ENCODE data around the gene ERN1. TPM values are rescaled to one million over a fixed set of nuclear protein-coding genes. Genes with fewer than 3 reads are reported as not detected.

ERN1 gene
- total RNA-seq, 1 experiment from 2014 or later, result 13.5 TPM

GRCh38 chr17:63995626-63996025 is 134.3 kb downstream of the ERN1 start:
- H3K4me2 ChIP-seq (ENCODE audit: low read length), result no peak overlapping the region

DNA sequence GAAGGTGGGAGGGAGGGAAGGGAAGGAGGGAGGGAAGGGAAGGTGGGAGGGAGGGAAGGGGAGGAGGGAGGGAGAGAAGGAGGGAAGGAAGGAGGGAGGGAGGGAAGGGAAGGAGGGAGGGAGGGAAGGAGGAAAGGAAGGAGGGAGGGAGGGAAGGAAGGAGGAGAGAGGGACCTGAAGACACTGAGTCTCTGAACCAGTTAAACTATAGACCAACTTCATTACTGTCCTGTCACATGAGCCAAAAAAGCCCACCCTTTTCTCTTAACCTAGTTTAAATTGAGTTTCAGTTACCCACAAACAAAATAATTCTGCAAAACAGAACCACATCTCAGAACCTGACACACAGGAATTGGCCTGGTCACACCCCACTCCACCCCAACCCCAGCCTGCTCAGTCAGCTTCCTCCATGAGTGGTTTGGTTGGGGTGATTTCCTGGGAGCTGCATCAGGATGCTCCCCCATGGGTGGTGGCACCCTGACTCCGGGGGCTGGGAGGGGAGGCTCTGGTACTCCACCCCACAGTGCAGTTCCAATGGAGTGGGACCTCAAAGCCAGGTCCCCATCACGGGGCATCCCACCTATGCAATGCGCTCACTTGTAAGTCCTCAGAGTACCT is 136.5 kb downstream of the ERN1 start:
- Histone ChIP-seq H3K79me2 (ENCODE audit: low read length) (no peaks in the 10 kb centered on the region), H3K9ac (ENCODE audit: low read length) (no peak overlapping the region), H3K9me3 (ENCODE audit: low read length) (no peaks in the 10 kb centered on the region), H3K4me3 (ENCODE audit: low read length) (no peak overlapping the region), H2AFZ (ENCODE audit: low read length) (no peak overlapping the region), H3K36me3 (ENCODE audit: low read depth, low read length) (no peaks in the 10 kb centered on the region), H3K4me1 (ENCODE audit: insufficient read depth, low read length) (no peaks in the 10 kb centered on the region), H3K9me2 (replicated peaks; ENCODE audit: low read length) (no peaks in the 10 kb centered on the region), H4K20me1 (ENCODE audit: low read length) (no peaks in the 10 kb centered on the region), H3K27ac (ENCODE audit: low read length) (no peak overlapping the region), H3F3A (ENCODE audit: low read length, unreplicated experiment) (no peaks in the 10 kb centered on the region), H3K27me3 (ENCODE audit: low read length) (peaks cover 21% of the 10 kb centered on the region), H3K4me2 (ENCODE audit: low read length) (no peak overlapping the region)
- ChIA-PET POLR2A (ENCODE audit: unreplicated experiment) (no interaction called here), CTCF (interaction anchor here (0.6 to 1.1 kb wide), 3 partner anchors 36 to 67 kb away, joined by 3 to 5 read pairs (median 3); no protein-coding TSS in a partner anchor)
- DNase-seq (no peak), ATAC-seq (no peak)
- no TSS peak for BruUV-seq (replicated peaks)
- intact Hi-C loops (cut with micrococcal nuclease), result no loop called here
- TF ChIP-seq EZH2phosphoT487 (IDR thresholded peaks at IDR 0.05; ENCODE audit: borderline replicate concordance, low read length) (no peak), EZH2 (IDR thresholded peaks at IDR 0.05; ENCODE audit: low read length, unreplicated experiment) (no peak), CTCF (conservative IDR thresholded peaks at IDR 0.05; ENCODE audit: low read depth, low read length) (0 out of 2 replicates have a peak, but pooled peaks have one; percentile 12)

More at GRCh38 chr17:63995626-63996025, 134.3 kb downstream of the ERN1 start:
- no peaks in the 10 kb centered on the region for H3K9me2 ChIP-seq (replicated peaks; ENCODE audit: low read length)
- intact Hi-C loops (cut with micrococcal nuclease), result no loop called here
- ChIA-PET CTCF (no interaction called here), POLR2A (ENCODE audit: unreplicated experiment) (no interaction called here)
- DNase-seq (no peak), ATAC-seq (no peak)
- H3K4me1 ChIP-seq (ENCODE audit: insufficient read depth, low read length), result no peaks in the 10 kb centered on the region
- H2AFZ ChIP-seq (ENCODE audit: low read length), result no peak overlapping the region
- H3K27me3 ChIP-seq (ENCODE audit: low read length), result peaks cover 21% of the 10 kb centered on the region
- H3K27ac ChIP-seq (ENCODE audit: low read length), result no peak overlapping the region
- no peaks in the 10 kb centered on the region for H3K36me3 ChIP-seq (ENCODE audit: low read depth, low read length)
- TF ChIP-seq EZH2phosphoT487 (IDR thresholded peaks at IDR 0.05; ENCODE audit: borderline replicate concordance, low read length) (no peak), EZH2 (IDR thresholded peaks at IDR 0.05; ENCODE audit: low read length, unreplicated experiment) (no peak), CTCF (conservative IDR thresholded peaks at IDR 0.05; ENCODE audit: low read depth, low read length) (no peak)
- H3K4me3 ChIP-seq (ENCODE audit: low read length), result no peak overlapping the region
- BruUV-seq (replicated peaks), result no TSS peak
- H3K9me3 ChIP-seq (ENCODE audit: low read length), result no peaks in the 10 kb centered on the region
- no peak overlapping the region for H3K9ac ChIP-seq (ENCODE audit: low read length)
- H3F3A ChIP-seq (ENCODE audit: low read length, unreplicated experiment), result no peaks in the 10 kb centered on the region
- no peaks in the 10 kb centered on the region for H3K79me2 ChIP-seq (ENCODE audit: low read length)
- H4K20me1 ChIP-seq (ENCODE audit: low read length), result no peaks in the 10 kb centered on the region

DNA sequence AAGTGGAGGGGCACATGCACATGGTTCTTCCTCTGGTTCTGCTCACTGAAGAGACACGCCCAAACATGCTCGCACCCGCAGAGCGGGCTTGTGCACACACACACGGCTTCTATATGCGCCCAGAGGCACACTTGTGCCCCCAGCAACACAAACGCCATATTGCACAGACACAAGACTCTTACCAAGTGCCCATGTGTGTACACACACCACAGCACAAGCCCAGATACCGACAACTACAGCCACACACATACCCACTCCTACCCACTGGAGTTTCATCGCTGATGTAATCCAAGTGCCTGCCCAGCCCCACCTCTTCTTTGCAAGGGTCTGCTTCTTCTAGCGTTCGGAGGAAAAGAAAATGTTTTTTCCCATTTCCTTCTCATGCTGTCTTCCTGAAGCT is 138.3 kb downstream of the ERN1 start:
- CTCF ChIA-PET, result no interaction called here
- H3K79me2 ChIP-seq (ENCODE audit: low read length), result no peaks in the 10 kb centered on the region
- no peak overlapping the region for H2AFZ ChIP-seq (ENCODE audit: low read length)
- no peak overlapping the region for H3K9ac ChIP-seq (ENCODE audit: low read length)
- H3K4me2 ChIP-seq (ENCODE audit: low read length), result no peak overlapping the region
- no peak overlapping the region for H3K4me3 ChIP-seq (ENCODE audit: low read length)
- no peaks in the 10 kb centered on the region for H3K9me3 ChIP-seq (ENCODE audit: low read length)
- H3K9me2 ChIP-seq (replicated peaks; ENCODE audit: low read length), result no peaks in the 10 kb centered on the region
- no peaks in the 10 kb centered on the region for H3K36me3 ChIP-seq (ENCODE audit: low read depth, low read length)
- H3K27ac ChIP-seq (ENCODE audit: low read length), result no peak overlapping the region
- DNase-seq (no peak), ATAC-seq (no peak)
- H3K4me1 ChIP-seq (ENCODE audit: insufficient read depth, low read length), result no peaks in the 10 kb centered on the region
- TF ChIP-seq CTCF (conservative IDR thresholded peaks at IDR 0.05; ENCODE audit: low read depth, low read length), result no peak
- TF ChIP-seq EZH2 (IDR thresholded peaks at IDR 0.05; ENCODE audit: low read length, unreplicated experiment), result no peak
- TF ChIP-seq EZH2phosphoT487 (IDR thresholded peaks at IDR 0.05; ENCODE audit: borderline replicate concordance, low read length), result no peak
- POLR2A ChIA-PET (ENCODE audit: unreplicated experiment), result no interaction called here
- no peaks in the 10 kb centered on the region for H4K20me1 ChIP-seq (ENCODE audit: low read length)
- peaks cover 21% of the 10 kb centered on the region for H3K27me3 ChIP-seq (ENCODE audit: low read length)
- no TSS peak for BruUV-seq (replicated peaks)
- H3F3A ChIP-seq (ENCODE audit: low read length, unreplicated experiment), result no peaks in the 10 kb centered on the region
- intact Hi-C loops (cut with micrococcal nuclease), result no loop called here

All from PC-3 (cell line).